Effector memory CD4-positive, alpha-beta T cell (primary cell): ENCODE data around the gene FAM170B.

Source experiments
- DNase-seq, 3 donors: peaks; one replicate each; pipeline ENCODE4 v3.0.0-alpha.2; 2020
- H3K27ac ChIP-seq: 2 replicates; pipeline ENCODE4 v1.7.0; 2013; ENCODE audit warnings: mild to moderate bottlenecking, low read length, moderate library complexity; ENCODE audit not compliant: insufficient read depth, poor library complexity, severe bottlenecking
- H3K27me3 ChIP-seq: replicated peaks from 2 replicates; pipeline ENCODE4 v1.7.0; 2013; ENCODE audit warnings: mild to moderate bottlenecking, low read length; ENCODE audit not compliant: insufficient read depth, control insufficient read depth, poor library complexity, severe bottlenecking
- H3K36me3 ChIP-seq: 2 replicates; pipeline ENCODE4 v1.7.0; 2013; ENCODE audit warnings: mild to moderate bottlenecking, low read length, moderate library complexity; ENCODE audit not compliant: control insufficient read depth, insufficient read depth
- H3K4me1 ChIP-seq: 2 replicates; pipeline ENCODE4 v1.7.0; 2013; ENCODE audit warnings: low read length, mild to moderate bottlenecking; ENCODE audit not compliant: control insufficient read depth, insufficient read depth, poor library complexity, severe bottlenecking
- H3K4me3 ChIP-seq: 2 replicates; pipeline ENCODE4 v1.7.0; 2013; ENCODE audit warnings: low read length, low read depth, mild to moderate bottlenecking; ENCODE audit not compliant: insufficient read depth, poor library complexity, severe bottlenecking
- H3K9me3 ChIP-seq: 2 replicates; pipeline ENCODE4 v1.7.0; 2013; ENCODE audit warnings: mild to moderate bottlenecking, low read length, moderate library complexity; ENCODE audit not compliant: control insufficient read depth

The FAM170B gene

DNA sequence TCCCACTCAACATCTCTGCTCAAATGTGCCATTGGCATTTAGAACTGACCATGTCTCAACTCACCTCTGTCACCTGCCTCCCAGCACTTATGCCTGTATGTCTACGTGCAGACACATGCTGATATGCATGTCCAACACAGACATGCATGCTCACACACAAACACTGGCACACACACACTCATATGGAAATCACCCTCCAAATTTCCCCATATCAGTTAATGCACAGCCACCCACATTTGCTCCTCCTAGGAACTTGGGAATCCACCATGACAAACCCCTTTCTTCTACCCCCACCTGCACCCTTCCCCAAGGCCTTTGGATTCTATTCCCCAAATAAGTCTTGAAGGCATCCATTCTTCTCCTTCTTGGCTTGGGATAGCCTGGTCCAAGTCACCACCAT, 4.4 kb downstream of the FAM170B start:
- Histone ChIP-seq H3K36me3 (no peaks in the 10 kb centered on the region), H3K27ac (no peak overlapping the region), H3K4me3 (no peak overlapping the region), H3K4me1 (no peaks in the 10 kb centered on the region), H3K27me3 (no peaks in the 10 kb centered on the region), H3K9me3 (no peaks in the 10 kb centered on the region)
- DNase-seq = no peak

DNA sequence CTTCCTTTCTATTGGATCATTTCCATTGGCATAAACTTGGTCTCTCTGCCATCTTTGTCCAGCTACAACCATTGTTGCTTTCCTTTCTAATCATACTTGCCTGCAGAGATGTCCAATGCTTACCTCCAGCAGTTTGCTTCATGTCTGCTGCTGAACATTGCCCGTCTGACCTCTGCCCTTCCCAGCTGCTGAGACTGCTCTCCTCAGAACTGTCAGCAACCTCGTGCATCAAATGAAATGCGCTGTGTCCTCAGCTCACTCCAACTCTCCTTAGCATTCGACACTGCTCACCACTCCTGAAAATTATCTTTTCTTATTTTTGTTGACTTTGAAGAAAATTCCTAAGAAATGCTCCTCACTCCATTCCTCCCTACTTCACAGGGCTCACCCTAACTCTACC, 5.0 kb downstream of the FAM170B start:
- no peaks in the 10 kb centered on the region for H3K9me3 ChIP-seq
- no peaks in the 10 kb centered on the region for H3K36me3 ChIP-seq
- no peak overlapping the region for H3K27ac ChIP-seq
- no peak overlapping the region for H3K4me3 ChIP-seq
- no peaks in the 10 kb centered on the region for H3K4me1 ChIP-seq
- no peaks in the 10 kb centered on the region for H3K27me3 ChIP-seq
- no peak for DNase-seq

DNA sequence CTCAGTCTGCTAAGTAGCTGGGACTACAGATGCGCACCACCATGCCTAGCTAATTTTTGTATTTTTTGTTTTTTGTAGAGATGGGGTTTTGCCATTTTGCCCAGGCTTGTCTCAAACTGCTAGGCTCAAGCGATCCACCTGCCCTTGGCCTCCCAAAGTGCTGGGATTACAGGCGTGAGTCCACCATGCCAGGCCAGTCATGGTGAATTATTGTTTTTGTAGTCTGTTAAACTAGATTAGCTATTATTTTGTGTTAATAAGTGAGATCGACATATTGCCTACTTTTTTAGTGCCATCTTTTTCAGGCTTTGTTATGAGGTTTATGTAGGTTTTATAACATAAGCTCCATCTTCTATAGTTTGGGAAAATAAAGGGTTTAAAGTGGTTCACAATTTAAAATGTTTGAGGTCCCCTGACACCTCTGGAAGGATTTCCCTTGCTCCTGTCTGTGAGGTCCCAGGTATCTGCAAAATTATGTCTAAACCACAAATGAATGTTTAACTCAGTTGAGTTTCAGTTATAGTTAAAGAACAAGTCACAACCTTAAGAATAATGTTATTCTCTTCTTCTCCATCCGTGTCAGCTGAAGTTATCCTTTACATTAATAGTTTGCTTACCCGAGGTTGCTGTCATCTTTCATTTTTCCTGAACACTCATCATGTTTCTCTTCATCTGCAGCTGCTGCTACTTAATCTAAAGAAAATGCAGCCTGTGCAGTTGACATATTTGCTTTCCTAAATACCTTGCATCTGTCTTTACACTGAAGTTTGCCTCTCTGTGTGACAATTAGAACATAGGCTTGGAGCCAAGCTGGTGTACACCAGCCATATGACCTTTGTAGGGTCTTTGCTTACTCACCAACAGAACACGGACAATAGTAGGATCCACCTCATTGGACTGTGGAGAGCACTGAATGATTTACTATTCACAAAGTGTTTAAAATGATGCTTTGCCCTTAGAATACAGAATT, 9.6 kb downstream of the FAM170B start:
- Histone ChIP-seq H3K27ac (no peak overlapping the region), H3K4me1 (no peaks in the 10 kb centered on the region), H3K9me3 (no peaks in the 10 kb centered on the region), H3K27me3 (no peaks in the 10 kb centered on the region), H3K4me3 (no peak overlapping the region), H3K36me3 (no peaks in the 10 kb centered on the region)
- no peak for DNase-seq

DNA sequence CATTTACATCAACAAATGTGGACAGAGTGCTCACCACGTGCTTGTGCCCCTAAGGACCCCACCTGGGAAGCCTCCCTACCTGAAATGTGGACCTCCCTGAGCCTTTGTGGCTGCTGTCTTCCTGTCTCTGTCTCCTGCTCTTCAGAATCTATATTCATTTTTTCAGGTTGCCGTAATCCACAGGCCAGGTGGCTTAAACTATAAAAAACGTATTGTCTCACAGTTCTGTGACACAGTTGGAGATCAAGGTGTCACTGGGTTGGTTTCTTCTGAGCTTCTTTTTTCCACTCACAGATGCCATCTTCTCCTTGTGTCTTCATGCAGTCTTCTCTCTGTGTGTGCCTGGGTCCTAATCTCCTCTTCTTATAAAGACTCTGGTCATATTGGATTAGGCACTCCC, 12.9 kb downstream of the FAM170B start:
- H3K27ac ChIP-seq = no peak overlapping the region
- H3K4me1 ChIP-seq = no peaks in the 10 kb centered on the region
- H3K4me3 ChIP-seq = no peak overlapping the region
- no peaks in the 10 kb centered on the region for H3K27me3 ChIP-seq
- no peak for DNase-seq
- no peaks in the 10 kb centered on the region for H3K36me3 ChIP-seq
- no peaks in the 10 kb centered on the region for H3K9me3 ChIP-seq

DNA sequence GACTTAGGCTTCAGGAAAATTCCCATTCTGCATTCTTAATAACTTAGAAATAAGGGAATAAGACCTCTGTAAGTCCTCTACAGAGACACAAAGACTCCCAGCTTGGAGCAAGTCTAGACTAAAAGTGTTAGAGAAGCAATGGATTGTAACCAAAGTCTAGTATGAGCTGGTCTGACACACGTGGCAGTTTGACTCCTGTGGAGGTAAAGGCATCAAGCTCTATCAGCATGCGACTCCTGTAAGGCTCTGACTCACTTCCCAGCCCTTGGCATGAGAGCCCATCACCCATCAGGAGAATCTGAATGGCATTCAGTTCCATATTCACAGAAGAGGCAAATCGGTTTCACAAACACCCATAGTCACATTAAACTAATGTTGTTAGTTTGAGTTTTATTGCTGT, 14.1 kb downstream of the FAM170B start:
- peaks cover 2% of the 10 kb centered on the region for H3K4me1 ChIP-seq
- no peak for DNase-seq
- no peak overlapping the region for H3K4me3 ChIP-seq
- no peaks in the 10 kb centered on the region for H3K9me3 ChIP-seq
- H3K36me3 ChIP-seq = no peaks in the 10 kb centered on the region
- H3K27me3 ChIP-seq = peaks cover 3% of the 10 kb centered on the region
- H3K27ac ChIP-seq = no peak overlapping the region

DNA sequence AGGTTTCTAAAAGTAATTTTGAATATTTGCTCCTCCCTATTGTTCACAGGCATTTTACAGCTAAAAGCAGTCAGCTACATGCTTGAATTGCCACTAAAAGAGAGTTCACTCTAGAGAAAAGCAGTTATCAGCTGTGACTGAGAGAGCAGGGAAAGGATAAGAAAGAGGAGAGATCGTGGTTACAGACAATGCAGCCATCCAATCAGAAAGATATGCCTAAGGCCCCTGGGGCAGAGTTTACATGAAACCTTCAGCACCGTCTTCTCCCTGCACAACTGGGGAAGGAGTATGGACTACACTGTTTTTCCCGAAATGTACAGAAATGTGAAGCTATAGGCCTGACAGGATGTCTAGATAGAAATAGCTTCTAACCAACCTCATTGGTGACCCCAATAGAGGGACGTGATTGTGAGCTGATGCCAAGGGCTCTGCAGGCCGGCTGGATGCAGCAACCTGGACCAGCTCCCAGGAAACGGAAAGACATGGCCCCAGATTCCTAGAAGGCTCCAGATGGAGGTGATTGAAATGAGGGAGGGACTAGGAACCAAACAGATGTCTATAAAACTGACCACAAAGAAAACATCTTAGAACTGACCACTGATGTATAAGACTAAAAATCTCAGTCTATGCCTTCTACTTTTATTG, 15.3 kb downstream of the FAM170B start:
- Histone ChIP-seq H3K9me3 (no peaks in the 10 kb centered on the region), H3K4me3 (no peak overlapping the region), H3K27ac (no peak overlapping the region), H3K27me3 (peaks cover 7% of the 10 kb centered on the region), H3K36me3 (no peaks in the 10 kb centered on the region), H3K4me1 (peaks cover 3% of the 10 kb centered on the region)
- DNase-seq = no peak

DNA sequence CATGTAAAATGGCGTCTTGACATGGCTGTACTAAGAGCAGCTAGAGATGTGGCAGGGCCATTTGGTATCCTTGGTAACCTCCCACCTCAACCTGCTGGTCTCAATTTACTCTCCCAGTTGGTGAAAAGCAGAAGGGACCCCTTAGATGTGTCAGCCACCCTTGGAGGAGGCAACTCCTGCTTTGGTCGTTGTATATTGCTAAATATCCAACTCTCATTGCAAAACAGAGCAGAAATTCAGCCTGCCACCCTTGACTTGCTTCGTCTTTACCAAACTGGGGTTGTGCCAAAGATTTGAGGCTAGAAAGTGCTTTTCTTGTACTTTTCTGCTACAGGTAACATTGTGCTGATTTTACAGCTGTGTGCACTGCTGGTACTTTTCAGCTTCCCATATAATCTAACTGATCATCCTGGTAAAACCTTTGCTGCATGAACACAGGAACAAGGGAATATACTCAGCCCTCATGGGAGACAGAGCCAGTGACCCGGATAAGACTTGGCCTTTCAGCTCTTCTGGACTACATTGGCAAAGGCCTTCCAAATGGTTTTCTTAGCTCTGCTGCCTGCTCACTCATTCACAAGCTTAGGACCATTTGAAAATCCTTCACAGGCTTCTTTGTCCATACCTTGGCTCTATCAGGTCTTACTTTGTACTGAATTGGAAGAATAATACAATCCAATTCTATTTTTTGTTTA, 16.3 kb downstream of the FAM170B start:
- Histone ChIP-seq H3K4me1 (peaks cover 3% of the 10 kb centered on the region), H3K4me3 (no peak overlapping the region), H3K9me3 (no peaks in the 10 kb centered on the region), H3K27ac (no peak overlapping the region), H3K27me3 (peaks cover 7% of the 10 kb centered on the region), H3K36me3 (no peaks in the 10 kb centered on the region)
- no peak for DNase-seq

DNA sequence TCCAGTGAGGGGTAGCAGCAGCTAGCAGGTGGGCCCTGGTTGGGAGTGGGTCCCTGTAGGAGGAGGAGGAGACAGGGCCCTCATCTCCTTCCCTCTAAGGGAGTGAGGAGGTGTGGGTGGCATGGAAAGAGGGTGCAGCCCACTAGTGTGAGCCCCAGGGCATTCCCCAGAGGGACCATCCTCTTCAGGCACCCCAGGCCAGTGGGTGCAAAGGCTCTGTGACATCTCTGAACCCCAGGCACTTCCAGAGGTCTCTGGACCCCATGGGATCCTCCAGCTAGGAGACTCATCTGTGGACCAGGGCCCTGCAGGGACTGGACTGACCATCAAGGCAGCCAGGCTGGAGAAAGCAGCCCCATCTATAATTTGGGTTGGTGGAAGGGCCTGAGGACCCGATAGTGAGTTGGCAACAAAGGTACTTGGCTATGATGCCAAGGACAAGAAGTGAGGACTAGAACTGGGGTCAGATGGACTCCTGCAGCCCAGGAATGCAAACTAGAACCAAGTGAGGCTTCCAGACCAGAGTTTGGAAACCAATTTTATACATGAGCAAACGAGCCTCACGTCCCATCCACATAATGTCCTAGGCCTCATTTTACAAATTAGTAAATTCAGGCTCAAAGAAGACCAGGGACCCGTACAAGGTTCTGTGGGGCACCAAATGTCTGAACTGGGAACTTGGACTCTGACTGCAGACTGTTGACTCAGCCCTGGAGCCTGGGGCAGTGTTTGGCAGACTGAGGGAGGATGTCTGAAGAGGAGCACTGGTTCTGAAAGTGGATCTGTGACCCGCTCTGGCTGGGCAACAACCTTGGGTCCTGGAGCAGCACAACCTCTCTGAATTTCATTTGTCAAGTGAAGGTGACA, 17.1 kb downstream of the FAM170B start:
- Histone ChIP-seq H3K4me3 (no peak overlapping the region), H3K36me3 (no peaks in the 10 kb centered on the region), H3K9me3 (no peaks in the 10 kb centered on the region), H3K4me1 (peaks cover 3% of the 10 kb centered on the region), H3K27me3 (peaks cover 7% of the 10 kb centered on the region), H3K27ac (no peak overlapping the region)
- no peak for DNase-seq

DNA sequence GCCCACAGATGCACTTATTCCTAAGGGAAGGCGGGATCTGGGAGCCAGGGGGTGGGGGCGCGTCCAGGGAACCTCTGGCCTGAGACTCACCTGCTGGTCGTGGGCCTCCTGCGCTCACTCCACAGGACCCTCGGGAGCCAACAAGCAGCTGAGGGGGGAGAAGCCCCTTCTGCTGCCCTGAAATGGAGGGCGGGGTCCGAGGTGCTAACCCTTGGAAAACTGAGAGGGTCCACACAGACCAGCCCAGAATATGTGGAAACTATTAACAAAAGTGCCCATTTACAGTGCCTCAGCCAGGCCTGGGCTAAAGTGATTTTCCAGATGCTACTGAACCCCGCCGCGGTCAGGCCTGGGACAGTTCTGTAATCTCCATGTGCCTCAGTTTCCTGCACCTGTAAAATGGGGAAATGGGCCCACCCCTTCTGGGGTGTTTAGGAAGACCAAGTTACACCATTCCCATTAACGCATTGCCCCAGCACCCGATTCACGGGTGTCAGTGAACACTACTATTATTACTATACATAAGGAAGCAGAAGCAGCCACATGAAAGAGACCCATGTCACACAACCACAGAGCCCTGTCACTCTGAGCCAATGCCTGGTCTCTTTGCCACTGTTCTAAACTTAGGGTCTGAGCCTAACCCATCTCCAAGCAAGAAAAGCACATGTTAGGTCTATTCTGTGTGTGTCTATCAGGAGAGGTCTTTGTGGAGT, 17.9 kb downstream of the FAM170B start:
- no peaks in the 10 kb centered on the region for H3K9me3 ChIP-seq
- no peaks in the 10 kb centered on the region for H3K36me3 ChIP-seq
- no peak for DNase-seq
- peaks cover 7% of the 10 kb centered on the region for H3K27me3 ChIP-seq
- no peak overlapping the region for H3K4me3 ChIP-seq
- no peak overlapping the region for H3K27ac ChIP-seq
- H3K4me1 ChIP-seq = peaks cover 3% of the 10 kb centered on the region
